ENCODE measurements around the gene BEGAIN. TPM values are rescaled to one million over a fixed set of nuclear protein-coding genes. Genes with fewer than 3 reads are reported as not detected.

The BEGAIN gene
- total RNA-seq, 1 donor from 2014 or later, result 1.5 TPM

DNA sequence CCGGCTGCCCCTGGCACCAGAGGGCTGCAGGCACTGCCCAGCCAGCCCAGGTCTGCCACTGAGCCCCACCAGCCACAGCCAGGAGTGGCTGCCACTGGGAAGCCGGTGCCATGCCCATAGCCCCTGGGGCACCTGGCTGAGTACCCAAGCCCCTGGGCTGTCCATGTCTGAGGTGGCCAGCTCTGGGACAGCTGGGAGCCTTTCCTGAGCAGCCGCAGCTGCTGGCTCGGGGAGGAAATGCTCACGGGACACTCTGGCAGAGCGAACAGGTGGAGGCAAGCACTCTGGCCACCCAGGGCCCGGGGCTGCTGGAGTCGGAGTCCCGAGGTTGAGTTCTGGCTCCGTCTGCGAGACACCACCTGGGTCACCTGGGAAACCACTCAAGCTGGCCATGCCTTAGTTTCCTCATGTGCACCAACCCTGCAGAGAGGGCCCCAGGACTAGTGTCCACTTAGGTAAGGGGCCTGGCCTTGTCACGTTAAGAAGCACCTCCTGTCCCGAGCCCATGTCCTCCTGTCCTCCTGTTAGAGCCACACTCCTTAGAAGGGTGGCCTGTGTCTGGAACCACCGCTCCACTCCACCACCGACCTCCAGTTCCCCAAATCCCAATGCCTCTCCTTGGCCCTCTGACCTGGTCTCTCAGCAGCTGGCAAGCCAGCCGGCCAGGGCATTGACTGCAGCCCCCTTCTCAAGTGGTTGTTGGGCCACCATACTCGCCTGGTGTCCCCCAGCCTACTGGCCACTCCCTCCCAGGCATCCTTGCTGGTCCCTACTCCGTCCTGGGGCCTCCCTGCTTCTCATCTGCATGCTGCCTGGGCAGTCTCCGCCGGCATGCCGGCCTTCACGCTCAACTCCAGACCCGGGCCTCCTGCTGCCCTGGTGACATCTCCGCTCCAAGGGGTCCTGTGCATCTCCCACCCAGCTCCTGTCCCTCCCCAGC, 45.3 kb downstream of the BEGAIN start:
- intact Hi-C loops (cut with DNase I), result no loop called here
- H3K9me3 ChIP-seq, result no peaks in the 10 kb centered on the region
- H3K4me1 ChIP-seq, result peaks cover 2% of the 10 kb centered on the region
- no peaks in the 10 kb centered on the region for H3K36me3 ChIP-seq
- DNase-seq (no peak), ATAC-seq (no peak)
- no peak overlapping the region for H3K4me3 ChIP-seq
- TF ChIP-seq, protein P1, sequence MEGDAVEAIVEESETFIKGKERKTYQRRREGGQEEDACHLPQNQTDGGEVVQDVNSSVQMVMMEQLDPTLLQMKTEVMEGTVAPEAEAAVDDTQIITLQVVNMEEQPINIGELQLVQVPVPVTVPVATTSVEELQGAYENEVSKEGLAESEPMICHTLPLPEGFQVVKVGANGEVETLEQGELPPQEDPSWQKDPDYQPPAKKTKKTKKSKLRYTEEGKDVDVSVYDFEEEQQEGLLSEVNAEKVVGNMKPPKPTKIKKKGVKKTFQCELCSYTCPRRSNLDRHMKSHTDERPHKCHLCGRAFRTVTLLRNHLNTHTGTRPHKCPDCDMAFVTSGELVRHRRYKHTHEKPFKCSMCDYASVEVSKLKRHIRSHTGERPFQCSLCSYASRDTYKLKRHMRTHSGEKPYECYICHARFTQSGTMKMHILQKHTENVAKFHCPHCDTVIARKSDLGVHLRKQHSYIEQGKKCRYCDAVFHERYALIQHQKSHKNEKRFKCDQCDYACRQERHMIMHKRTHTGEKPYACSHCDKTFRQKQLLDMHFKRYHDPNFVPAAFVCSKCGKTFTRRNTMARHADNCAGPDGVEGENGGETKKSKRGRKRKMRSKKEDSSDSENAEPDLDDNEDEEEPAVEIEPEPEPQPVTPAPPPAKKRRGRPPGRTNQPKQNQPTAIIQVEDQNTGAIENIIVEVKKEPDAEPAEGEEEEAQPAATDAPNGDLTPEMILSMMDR (IDR thresholded peaks at IDR 0.05), result no peak
- no peaks in the 10 kb centered on the region for H3K27me3 ChIP-seq
- H3K27ac ChIP-seq, result no peak overlapping the region

DNA sequence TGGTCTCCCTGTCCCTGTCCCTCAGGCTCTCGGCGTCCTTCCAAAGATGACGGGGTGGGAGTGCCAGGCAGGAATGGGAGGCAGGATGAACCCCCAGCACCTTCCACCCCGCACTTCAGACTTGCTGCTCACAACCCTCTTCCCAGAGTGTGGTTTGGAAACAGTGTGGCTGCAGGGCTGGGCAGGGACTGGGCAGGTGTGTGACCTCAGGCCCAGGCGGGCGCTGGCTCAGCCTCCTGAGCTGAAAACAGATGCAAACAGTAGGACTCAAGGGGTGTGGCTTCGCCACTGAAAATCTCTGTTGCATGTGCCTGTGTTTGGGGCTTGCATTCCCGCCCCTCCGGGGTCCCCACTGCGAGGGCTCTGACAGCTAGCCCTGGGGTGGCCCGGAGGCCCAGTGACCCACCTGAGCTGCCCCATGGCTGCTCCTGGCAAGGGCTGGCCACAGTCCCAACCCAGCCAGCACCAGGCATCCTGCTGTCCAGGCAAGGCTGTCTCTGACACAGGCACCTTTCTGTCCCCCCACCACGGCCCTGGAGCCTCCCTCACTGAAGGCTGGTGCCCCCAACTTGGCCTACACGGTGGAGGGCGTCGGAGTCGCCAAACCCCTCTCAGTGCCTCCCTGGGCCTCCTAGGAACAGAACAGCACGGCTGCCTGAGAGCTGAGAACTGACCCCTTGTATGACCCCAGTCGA, 46.1 kb downstream of the BEGAIN start:
- TF ChIP-seq, protein P1 (IDR thresholded peaks at IDR 0.05), result no peak
- no peak for ATAC-seq
- H3K9me3 ChIP-seq, result no peaks in the 10 kb centered on the region

DNA sequence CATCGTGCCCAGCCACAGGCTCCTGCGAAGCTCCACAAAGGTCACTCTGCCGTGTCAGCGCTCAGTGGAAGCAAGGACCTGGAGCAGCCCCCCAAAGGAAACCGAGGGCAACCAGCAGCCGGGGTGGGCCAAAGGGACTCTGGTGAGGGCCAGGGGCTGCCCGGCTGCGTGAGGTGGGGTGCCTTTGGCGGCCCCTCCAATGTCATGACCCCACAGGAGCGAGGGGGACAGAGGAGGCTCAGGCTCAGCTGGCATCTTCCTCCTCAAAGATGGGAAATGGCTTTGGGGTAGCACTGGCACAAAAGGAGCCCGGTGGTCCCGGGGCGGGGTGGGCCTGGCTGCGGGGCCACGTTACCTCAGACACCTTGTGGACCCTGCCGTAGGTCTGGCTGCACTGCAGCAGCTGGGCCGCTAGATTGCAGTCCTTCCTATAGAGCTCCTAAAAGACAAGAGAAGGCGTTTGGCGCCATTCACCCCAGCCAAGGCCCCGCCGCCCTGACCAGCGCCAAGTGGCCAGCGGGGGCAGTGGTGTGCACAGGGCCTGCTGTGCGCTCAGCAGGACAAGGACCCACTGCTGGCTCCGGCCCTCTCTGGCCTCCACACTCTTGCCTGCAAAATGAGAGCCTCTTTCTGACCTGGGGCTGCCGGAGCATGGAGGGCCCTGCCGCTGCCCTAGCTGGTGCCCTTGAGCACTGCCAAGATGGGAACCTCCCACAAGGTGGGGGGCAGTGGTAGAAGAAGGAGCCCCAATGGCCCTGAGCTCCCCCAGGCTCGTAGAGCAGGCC, 46.9 kb downstream of the BEGAIN start:
- ATAC-seq (no peak), DNase-seq (no peak)
- intact Hi-C loops (cut with DNase I), result no loop called here
- no peaks in the 10 kb centered on the region for H3K36me3 ChIP-seq
- no peaks in the 10 kb centered on the region for H3K27me3 ChIP-seq
- H3K4me3 ChIP-seq, result no peak overlapping the region
- no peak overlapping the region for H3K27ac ChIP-seq
- H3K9me3 ChIP-seq, result no peaks in the 10 kb centered on the region
- TF ChIP-seq, protein P1 (IDR thresholded peaks at IDR 0.05), result peak; percentile 11
- no peaks in the 10 kb centered on the region for H3K4me1 ChIP-seq

More for the DNA sequence above, 46.1 kb downstream of the BEGAIN start:
- Histone ChIP-seq H3K36me3 (no peaks in the 10 kb centered on the region), H3K27ac (no peak overlapping the region), H3K4me1 (no peaks in the 10 kb centered on the region), H3K27me3 (no peaks in the 10 kb centered on the region), H3K4me3 (no peak overlapping the region)
- intact Hi-C loops (cut with DNase I), result no loop called here
- peak; percentile 57 for DNase-seq

DNA sequence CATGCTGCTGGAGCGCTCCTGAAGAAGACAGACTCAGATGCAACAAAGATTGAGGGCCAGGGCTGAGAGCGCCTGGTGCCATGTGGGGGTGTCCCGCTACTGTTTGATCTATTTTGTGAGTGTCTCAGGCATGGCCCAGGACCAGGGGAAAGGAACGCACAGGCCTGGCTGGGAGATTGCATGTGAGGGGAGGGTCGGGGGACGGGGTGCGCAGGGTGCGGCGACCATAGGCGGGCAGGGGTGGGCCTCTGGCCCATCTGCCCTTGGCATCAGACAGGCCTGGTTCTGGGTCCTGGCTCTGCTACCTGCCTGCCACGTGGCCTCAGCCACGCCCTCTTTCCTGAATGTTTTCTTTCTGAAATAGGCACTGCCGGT, 47.5 kb downstream of the BEGAIN start:
- TF ChIP-seq, protein P1 (IDR thresholded peaks at IDR 0.05), result no peak
- intact Hi-C loops (cut with DNase I), result no loop called here
- DNase-seq, result peak; percentile 47

DNA sequence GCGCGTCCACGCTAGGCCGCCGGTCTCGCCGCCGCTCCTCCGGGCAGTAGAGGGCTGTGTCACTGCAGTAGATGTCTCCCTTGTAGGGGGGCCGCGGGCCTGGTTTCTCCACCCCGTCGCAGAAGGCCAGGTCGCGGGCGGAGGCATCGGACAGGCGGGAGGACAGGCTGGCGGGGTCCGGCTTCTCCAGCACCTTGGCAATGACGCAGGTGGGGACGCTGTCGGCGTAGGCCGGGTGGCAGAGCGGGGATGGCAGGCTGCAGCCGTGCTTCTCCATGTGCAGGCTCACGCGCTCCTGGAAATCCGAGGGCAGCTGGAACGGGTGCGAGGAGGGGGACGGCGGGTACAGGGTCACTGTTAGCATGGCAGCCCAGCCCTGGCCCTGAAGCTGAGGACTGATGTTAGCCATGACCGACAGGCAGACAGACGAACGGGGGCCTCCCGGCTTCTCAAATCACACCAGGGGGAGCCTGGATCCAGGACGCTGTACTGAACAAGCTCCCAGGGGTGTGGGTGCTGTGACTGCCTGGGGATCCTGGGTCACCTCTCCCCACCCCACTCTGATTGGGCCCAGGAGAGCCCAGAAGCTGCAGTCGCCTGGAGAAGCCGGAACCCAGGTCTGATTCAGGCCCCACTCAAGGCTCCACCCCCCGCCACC, 48.1 kb downstream of the BEGAIN start:
- Histone ChIP-seq H3K4me3 (no peak overlapping the region), H3K27me3 (no peaks in the 10 kb centered on the region), H3K9me3 (no peaks in the 10 kb centered on the region), H3K27ac (no peak overlapping the region), H3K4me1 (no peaks in the 10 kb centered on the region), H3K36me3 (no peaks in the 10 kb centered on the region)
- ATAC-seq, result no peak
- TF ChIP-seq, protein P1 (IDR thresholded peaks at IDR 0.05), result no peak
- peak; percentile 56 for DNase-seq
- intact Hi-C loops (cut with DNase I), result no loop called here

More for the DNA sequence above, 47.5 kb downstream of the BEGAIN start:
- no peaks in the 10 kb centered on the region for H3K36me3 ChIP-seq
- H3K9me3 ChIP-seq, result no peaks in the 10 kb centered on the region
- no peaks in the 10 kb centered on the region for H3K27me3 ChIP-seq
- H3K4me1 ChIP-seq, result no peaks in the 10 kb centered on the region
- H3K4me3 ChIP-seq, result no peak overlapping the region
- no peak overlapping the region for H3K27ac ChIP-seq
- ATAC-seq, result no peak
